HTR-8/SVneo (cell line): ENCODE results near the gene TOMM40L.

ENCODE experiments used
- DNase-seq: peaks from one replicate; pipeline ENCODE4 v3.0.0; 2011; ENCODE audit warnings: low spot score, mixed read lengths; ENCODE audit not compliant: insufficient read length
- FAIRE-seq: peaks from 2 replicates; lab custom pipeline; 2011; peaks lifted over from hg19 to GRCh38; lab: Jason Lieb, UNC

TOMM40L gene

GRCh38 chr1:161196521-161197451, 29.1 kb upstream of the TOMM40L start:
- DNase-seq, result no peak
- no peak for FAIRE-seq

DNA sequence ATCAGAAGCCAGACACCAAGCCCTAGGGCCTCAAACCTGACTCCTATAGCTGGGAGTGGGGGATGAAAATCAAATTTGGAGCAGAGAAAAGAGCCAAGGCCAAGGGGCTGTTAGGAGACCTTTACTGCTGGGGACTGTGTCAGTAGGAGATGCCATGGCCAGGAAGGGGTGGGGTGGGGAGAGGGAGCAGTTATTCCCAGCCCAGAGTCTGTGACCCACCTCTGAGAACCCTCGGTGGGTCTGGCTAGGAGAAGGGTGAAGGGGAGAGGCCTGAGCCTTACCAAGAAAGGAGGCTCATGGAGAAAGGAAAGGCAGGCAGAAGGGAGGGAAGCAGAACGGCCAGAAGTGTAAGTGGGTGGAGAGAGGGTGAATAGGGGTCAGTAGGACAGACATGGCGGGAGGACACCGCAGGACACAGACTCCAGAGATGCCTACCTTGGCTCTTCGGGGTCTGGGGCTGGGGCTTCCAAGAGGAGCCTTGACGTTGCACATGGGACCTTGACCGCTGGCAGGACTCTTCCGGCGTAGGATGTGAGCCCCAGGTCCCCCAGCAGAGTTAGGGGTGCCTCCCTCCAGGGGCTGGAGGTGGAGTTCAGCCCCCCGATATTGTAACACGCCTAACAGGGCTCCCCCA, 28.2 kb upstream of the TOMM40L start:
- FAIRE-seq, result no peak
- DNase-seq, result no peak

GRCh38 chr1:161198194-161198896, 27.5 kb upstream of the TOMM40L start:
- peak; percentile 33 for DNase-seq
- FAIRE-seq, result no peak

- no peak for DNase-seq
- no peak for FAIRE-seq
Measured at GRCh38 chr1:161198897-161199431, 26.9 kb upstream of the TOMM40L start, which contains the start of gene ADAMTS4. ADAMTS4 (minus strand) TSS chr1:161199054; CDS start chr1:161198627, 427 bp downstream.

- FAIRE-seq (no peak), DNase-seq (no peak)
Measured at GRCh38 chr1:161199506-161200139, 26.2 kb upstream of the TOMM40L start.

- FAIRE-seq, result no peak
- no peak for DNase-seq
Measured at GRCh38 chr1:161200421-161200991, 25.4 kb upstream of the TOMM40L start.

- FAIRE-seq (no peak), DNase-seq (no peak)
Measured at GRCh38 chr1:161200992-161201835, 24.6 kb upstream of the TOMM40L start.

- DNase-seq, result peak; percentile 86
- no peak for FAIRE-seq
Measured at GRCh38 chr1:161201836-161202712, 23.8 kb upstream of the TOMM40L start, which contains the start of gene NDUFS2. NDUFS2 (plus strand) TSS chr1:161202367; CDS start chr1:161202386, 19 bp downstream.

GRCh38 chr1:161206411-161207140, 19.3 kb upstream of the TOMM40L start:
- DNase-seq, result no peak
- no peak for FAIRE-seq

GRCh38 chr1:161207173-161207572, 18.7 kb upstream of the TOMM40L start:
- FAIRE-seq (no peak), DNase-seq (no peak)

DNA sequence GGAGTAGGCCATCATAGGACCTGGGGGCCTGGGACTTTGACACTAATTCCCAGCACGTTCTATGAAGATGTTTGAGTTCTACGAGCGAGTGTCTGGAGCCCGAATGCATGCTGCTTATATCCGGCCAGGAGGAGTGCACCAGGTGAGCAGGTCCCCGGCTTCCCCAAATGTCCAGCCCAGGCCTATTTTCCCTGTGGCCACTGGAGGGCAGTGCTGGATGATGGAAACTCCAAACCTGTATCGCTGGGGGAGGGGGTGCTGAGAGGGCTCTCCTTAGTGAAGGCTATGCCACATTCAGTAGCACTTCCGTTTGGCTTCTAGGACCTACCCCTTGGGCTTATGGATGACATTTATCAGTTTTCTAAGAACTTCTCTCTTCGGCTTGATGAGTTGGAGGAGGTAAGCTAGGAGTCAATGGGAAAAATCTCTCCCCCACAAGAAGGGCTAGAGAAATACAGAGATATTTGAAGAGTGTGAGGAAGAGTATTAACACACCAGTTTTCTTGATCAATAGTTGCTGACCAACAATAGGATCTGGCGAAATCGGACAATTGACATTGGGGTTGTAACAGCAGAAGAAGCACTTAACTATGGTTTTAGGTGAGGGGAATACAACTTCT, 16.0 kb upstream of the TOMM40L start:
- peak; percentile 67 for DNase-seq
- no peak for FAIRE-seq

- DNase-seq, result no peak
- no peak for FAIRE-seq
Measured at GRCh38 chr1:161214369-161214768, 11.5 kb upstream of the TOMM40L start.

DNA sequence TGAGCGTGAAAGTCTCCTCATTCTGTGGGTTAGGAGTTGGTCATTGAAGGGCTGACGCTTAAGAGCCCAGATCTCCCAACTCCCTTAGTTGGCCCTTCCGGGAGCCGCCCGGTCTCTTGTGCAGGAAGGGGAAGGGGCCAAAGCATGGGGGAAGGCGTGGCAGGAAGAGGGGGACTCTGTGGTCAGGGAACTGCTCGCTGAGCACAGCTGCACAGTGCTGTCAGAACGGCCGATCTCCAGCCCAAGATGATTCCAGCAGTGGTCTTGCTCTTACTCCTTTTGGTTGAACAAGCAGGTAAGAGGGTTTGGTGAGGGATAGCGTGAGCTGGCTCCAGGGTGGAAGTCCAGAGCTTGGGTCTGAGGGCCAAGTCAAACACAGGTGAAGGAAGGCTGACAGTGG, 10.8 kb upstream of the TOMM40L start, which contains the start of gene FCER1G:
TSS of gene FCER1G (plus strand) at position 220 of the 400 bp plus-strand sequence. CDS start at position 247, 27 bp downstream.
- DNase-seq, result no peak
- FAIRE-seq, result no peak

DNA sequence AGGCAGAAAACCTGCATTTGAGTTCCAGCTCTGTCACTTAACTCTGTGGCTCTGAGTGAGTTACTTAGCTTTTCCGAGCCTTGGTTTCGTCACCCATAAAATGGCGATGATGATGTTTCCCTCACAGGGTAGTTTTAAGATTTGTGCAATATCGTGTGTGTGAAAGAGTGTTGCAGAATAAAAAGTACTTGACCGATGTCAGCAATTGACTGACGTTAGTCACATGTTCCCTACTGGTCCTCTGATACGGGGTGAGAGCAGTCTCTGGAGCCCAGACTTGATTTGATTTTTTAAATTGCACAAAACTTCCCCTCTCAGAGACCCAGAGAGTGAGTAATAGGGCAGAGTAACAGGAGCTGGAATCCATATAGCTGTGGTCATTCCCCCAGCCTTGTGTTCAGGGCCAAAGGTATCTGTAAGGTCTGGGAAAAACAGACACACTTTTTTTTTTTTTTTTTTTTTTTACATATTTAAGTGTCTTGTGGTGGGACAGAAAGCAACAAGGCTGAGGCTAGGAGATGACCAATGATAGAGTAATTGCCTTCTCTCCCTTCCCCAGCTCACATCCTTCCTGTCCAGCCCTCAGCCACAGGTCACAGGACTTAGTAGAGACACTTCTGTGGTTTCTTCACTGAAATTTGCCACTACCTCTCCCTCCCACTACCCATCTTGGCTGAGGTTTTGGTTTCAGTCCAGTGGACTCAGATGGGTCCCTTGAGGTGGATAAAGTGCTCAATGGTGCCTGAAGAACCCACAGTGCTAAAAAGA, 8.7 kb upstream of the TOMM40L start:
- FAIRE-seq (no peak), DNase-seq (no peak)

GRCh38 chr1:161217831-161218230, 8.0 kb upstream of the TOMM40L start:
- FAIRE-seq (no peak), DNase-seq (no peak)
